AG09309 (cell line): Measurements from ENCODE around the gene TRIM3.

Source experiments
- DNase-seq: peaks from one replicate; pipeline ENCODE4 v3.0.0-alpha.2; 2010; ENCODE audit warnings: low read depth
- H3K4me3 ChIP-seq: 2 replicates; pipeline ENCODE4 v1.5.1; 2011; ENCODE audit warnings: mild to moderate bottlenecking, low read depth, low read length, moderate library complexity; ENCODE audit not compliant: control insufficient read depth
- CTCF ChIP-seq: IDR thresholded peaks from 2 replicates; pipeline ENCODE4 v1.5.1; 2011; ENCODE audit warnings: mild to moderate bottlenecking, low read depth, low read length, inconsistent platforms; ENCODE audit not compliant: insufficient read depth, control insufficient read depth; ENCODE audit errors: missing control alignments

Gene TRIM3

GRCh38 chr11:6405846-6406245 lies 67.9 kb downstream of the TRIM3 start:
- no peak for DNase-seq
- no peak for TF ChIP-seq CTCF
- H3K4me3 ChIP-seq, result no peak overlapping the region

GRCh38 chr11:6405052-6405667 lies 68.6 kb downstream of the TRIM3 start:
- no peak overlapping the region for H3K4me3 ChIP-seq
- TF ChIP-seq CTCF, result no peak
- DNase-seq, result no peak

GRCh38 chr11:6404342-6405051 lies 69.2 kb downstream of the TRIM3 start:
- no peak for DNase-seq
- no peak for TF ChIP-seq CTCF
- H3K4me3 ChIP-seq, result no peak overlapping the region

GRCh38 chr11:6403539-6403938 lies 70.2 kb downstream of the TRIM3 start:
- no peak for TF ChIP-seq CTCF

GRCh38 chr11:6402561-6402981 lies 71.2 kb downstream of the TRIM3 start:
- no peak for TF ChIP-seq CTCF
- no peak overlapping the region for H3K4me3 ChIP-seq
- no peak for DNase-seq

More at GRCh38 chr11:6403539-6403938, 70.2 kb downstream of the TRIM3 start:
- H3K4me3 ChIP-seq, result no peak overlapping the region
- no peak for DNase-seq

- DNase-seq, result no peak
- no peak for TF ChIP-seq CTCF
- no peak overlapping the region for H3K4me3 ChIP-seq
Measured at GRCh38 chr11:6402061-6402470, 71.7 kb downstream of the TRIM3 start.
